AML-193 (cell line): Measurements from ENCODE around the gene SPSB1.
A peak's percentile ranks its signal among the peaks of the same experiment; 100 is the strongest.
"Not testable (repeated sequence)": the region's sequence is repeated elsewhere in the genome, so short reads cannot be mapped to it uniquely, and the experiment has no call there.

Experiments used
- DNase-seq, 2 experiments: peaks; one replicate each; lab custom pipeline; 2025; lab: John Stamatoyannopoulos, UW

Gene SPSB1

GRCh38 chr1:9279172-9279840 lies 13.4 kb upstream of the SPSB1 start:
- no peak for DNase-seq

- no peak for DNase-seq
Observed at GRCh38 chr1:9280015-9280860, 12.5 kb upstream of the SPSB1 start.

- no peak for DNase-seq
Observed at GRCh38 chr1:9281071-9281827, 11.4 kb upstream of the SPSB1 start.

DNA sequence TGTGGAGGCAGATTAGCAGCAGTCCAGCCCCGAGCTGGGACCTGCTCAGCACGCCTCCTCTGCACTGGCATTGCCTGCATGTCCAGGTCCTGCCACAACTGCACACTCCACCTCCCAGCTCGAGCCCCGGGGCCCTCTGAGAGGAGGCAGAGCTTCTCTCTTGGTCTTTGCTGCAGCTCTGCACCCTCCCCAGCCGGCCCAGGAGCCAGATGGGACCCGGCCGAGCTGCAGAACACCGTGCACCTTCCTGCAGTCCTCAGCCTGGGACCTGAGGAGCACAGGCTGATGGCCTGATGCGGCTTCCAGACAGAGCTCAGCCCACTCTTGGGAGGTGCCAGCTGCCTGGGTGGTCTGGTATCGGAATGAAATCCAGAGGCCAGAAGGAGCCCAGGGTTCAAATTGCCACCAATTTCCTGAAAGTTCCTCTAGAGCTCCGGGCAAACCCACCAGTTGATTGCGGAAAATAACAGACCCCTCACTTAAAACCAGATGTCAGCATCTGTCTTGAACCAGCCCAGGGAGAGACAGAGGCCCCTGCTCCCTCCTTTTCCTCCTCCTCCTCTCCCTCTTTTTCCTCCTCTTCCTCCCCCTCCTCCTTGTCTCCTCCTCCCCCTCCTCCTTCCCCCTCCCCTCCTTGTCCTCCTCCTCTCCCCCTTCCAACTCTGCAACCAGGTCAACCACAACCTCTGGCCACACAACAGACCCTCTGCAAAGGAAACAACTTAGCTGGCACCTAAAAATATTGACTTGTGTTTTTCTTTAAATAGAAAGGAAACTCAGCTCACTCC lies 10.6 kb upstream of the SPSB1 start:
- DNase-seq: no peak

- DNase-seq: no peak
Observed at GRCh38 chr1:9282696-9282955, 10.1 kb upstream of the SPSB1 start.

GRCh38 chr1:9284061-9284460 lies 8.6 kb upstream of the SPSB1 start:
- DNase-seq: no peak

DNA sequence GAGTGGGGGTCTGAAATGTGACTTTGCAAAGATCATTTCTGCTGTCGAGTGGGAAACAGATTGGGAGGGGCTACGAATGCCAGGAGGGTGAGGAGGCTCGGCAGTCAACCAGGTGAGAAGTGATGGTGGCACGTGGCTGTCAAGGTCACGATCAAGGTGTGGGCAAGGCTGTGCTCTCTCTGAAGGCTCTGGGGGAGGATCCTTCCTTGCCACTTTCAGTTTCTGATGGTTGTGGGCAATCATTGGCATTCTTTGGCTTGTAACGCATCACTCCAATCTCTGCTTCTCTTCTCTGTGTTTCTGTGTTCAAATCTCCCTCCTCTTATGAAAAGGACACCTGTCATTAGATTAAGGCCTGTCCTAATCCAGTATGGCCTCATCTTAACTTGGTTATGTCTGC lies 6.1 kb upstream of the SPSB1 start:
- no peak for DNase-seq

GRCh38 chr1:9289090-9289534 lies 3.6 kb upstream of the SPSB1 start:
- DNase-seq: peak; percentile 43 to 48

- DNase-seq: peak; percentile 22 to 32
Observed at GRCh38 chr1:9289711-9290485, 2.8 kb upstream of the SPSB1 start.

DNA sequence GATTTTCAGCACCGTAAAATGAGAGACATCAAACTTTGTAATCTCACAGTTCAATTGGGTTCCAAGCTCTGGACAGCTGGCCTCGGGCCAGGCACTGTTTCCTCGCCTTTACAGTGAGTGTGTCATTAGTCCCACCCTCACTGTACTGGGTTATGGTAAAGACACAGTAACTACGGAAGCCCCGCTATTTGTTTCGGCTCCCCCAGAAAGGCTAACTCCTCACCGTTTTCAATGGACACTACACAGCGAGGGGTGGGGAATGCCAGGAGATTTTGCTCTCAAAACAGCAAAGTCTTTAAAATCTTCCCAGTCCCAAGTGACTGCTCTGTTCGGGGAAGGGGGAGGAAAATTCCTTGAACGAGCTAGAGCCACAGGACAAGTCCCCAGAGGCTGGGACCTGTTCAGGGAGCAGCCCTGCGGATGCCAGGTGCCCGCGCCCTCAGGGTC lies 757 bp upstream of the SPSB1 start:
- DNase-seq: no peak

DNA sequence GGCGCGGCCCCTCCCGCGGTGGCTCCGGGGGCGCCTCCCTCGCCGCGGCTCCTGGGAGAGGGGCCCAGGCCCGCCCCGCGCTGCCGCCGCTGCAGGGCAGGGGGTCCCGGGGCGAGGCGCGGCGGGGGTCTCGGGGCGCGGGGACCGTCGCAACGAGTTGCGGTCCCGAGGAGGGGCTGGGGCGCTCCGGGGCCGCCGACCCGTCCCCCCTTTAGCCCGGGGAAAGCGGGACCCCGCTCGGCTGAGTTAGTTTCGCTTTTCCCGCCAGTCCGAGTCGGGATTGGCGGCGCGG lies 493 bp downstream of the SPSB1 start:
- DNase-seq: no peak

GRCh38 chr1:9293533-9294404 lies 1.1 kb downstream of the SPSB1 start:
- DNase-seq: no peak

- no peak for DNase-seq
Observed at GRCh38 chr1:9294405-9294773, 1.7 kb downstream of the SPSB1 start.

- DNase-seq: no peak
Observed at GRCh38 chr1:9294910-9295636, 2.4 kb downstream of the SPSB1 start.

GRCh38 chr1:9295884-9296283 lies 3.2 kb downstream of the SPSB1 start:
- no peak for DNase-seq

GRCh38 chr1:9296850-9297249 lies 4.2 kb downstream of the SPSB1 start:
- DNase-seq: no peak

GRCh38 chr1:9297831-9298230 lies 5.1 kb downstream of the SPSB1 start:
- DNase-seq: no peak

DNA sequence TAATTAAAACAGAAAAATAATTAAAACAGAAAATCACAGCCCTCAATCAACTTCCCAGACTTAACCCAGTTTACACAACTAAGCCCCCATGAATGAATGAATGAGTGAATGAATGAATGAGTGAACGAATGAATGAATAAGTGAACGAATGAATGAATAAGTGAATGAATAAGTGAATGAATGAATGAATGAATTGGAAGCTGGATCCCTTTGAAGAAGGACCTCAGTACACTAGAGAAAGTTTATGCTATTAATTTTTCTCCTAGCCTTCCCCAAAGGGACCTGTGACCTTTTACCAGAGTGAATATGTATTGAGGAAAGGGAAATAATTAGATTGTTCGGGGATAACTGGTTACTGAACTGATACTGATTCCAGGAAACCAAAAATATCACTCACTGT lies 5.6 kb downstream of the SPSB1 start:
- no peak for DNase-seq

DNA sequence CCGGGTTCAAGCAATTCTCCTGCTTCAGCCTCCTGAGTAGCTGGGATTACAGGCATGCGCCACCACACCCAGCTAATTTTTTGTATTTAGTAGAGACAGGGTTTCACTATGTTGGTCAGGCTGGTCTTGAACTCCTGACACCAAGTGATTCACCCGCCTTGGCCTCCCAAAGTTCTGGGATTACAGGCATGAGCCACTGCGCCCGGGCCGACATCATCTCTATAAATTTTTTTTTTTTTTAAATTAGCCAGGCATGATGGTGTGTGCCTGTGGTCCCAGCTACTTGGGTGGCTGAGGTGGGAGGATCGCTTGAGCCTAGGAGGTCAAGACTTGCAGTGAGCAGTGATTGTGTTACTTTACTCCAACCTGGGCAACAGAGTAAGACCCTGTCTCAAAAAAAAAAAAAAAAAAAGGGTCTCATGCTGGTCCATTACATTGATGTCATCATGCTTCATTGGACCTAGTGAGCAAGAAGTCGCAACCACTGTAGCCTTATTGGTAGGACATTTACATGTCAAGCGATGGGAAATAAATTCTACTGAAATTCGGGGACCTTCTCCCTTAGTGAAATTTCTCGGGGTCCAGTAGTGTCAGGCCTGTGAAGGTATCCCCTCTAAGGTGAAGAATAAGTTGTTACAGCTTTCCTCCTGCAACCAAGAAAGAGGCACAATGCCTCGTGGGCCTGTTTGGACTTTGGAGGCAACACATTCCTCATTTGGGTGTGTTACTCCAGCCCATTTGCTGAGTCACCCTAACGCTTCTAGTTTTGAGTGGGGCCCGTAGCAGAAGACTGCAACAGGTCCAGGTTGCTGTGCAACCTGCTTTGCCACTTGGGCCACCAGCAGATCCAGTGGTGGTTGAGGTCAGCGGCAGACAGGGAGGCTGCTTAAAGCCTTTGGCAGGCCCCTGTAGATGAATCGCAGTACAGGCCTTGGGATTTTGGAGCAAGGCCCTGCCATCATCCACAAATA lies 7.2 kb downstream of the SPSB1 start:
- not testable (repeated sequence) for DNase-seq
